GM12878 (cell line): ENCODE measurements around the gene GLRX5. TPM values are rescaled to one million over a fixed set of nuclear protein-coding genes. Genes with fewer than 3 reads are reported as not detected.

Experiments
- CEBPZ ChIP-seq: fragments of 150-350 bp; IDR thresholded peaks from 2 replicates; pipeline ENCODE4 v1.6.1; 2016; ENCODE audit warnings: low read depth, low read length
- CHD4 ChIP-seq: fragments of 200-600 bp; sonication (generic); IDR thresholded peaks from 2 replicates; pipeline ENCODE4 v1.6.1; 2016; ENCODE audit warnings: mild to moderate bottlenecking
- ESRRA ChIP-seq: IDR thresholded peaks from 2 replicates; pipeline ENCODE4 v1.6.1; 2012; ENCODE audit warnings: mild to moderate bottlenecking, low read length, improper control_type of control experiment
- IRF4 ChIP-seq: IDR thresholded peaks from 2 replicates; pipeline ENCODE4 v1.6.1; 2011; ENCODE audit warnings: low read depth, low read length
- IRF5 ChIP-seq: fragments of 450-650 bp; IDR thresholded peaks from 2 replicates; pipeline ENCODE4 v1.6.1; 2017; ENCODE audit warnings: borderline replicate concordance
- MTA2 ChIP-seq: fragments of 450-650 bp; IDR thresholded peaks from 2 replicates; pipeline ENCODE4 v1.6.1; 2016; ENCODE audit warnings: low read depth, mild to moderate bottlenecking, moderate library complexity
- MXI1 ChIP-seq: fragments of 150-350 bp; IDR thresholded peaks from 2 replicates; pipeline ENCODE4 v1.6.1; 2011; ENCODE audit warnings: low read depth, mild to moderate bottlenecking, inconsistent platforms, low read length, improper control_type of control experiment
- NBN ChIP-seq: fragments of 450-650 bp; IDR thresholded peaks from 2 replicates; pipeline ENCODE4 v1.6.1; 2016
- NFIC ChIP-seq: IDR thresholded peaks from 2 replicates; pipeline ENCODE4 v1.6.1; 2012; ENCODE audit warnings: low read depth, mild to moderate bottlenecking, inconsistent platforms, low read length, moderate library complexity
- NFYA ChIP-seq: IDR thresholded peaks from 2 replicates; pipeline ENCODE4 v1.6.1; 2011; ENCODE audit warnings: low read depth, mild to moderate bottlenecking, low read length, improper control_type of control experiment, borderline replicate concordance
- PAX8 ChIP-seq: fragments of 450-650 bp; IDR thresholded peaks from 2 replicates; pipeline ENCODE4 v1.6.1; 2017; ENCODE audit warnings: mild to moderate bottlenecking, moderate library complexity
- RCOR1 ChIP-seq: conservative IDR thresholded peaks from 2 replicates; pipeline ENCODE4 v1.6.1; 2012; ENCODE audit warnings: low read depth, low read length, improper control_type of control experiment
- RUNX3 ChIP-seq: IDR thresholded peaks from 2 replicates; pipeline ENCODE4 v1.6.1; 2012; ENCODE audit warnings: low read length, inconsistent platforms
- SUPT20H ChIP-seq: IDR thresholded peaks from 2 replicates; pipeline ENCODE4 v1.6.1; 2011; ENCODE audit warnings: low read depth, mild to moderate bottlenecking, low read length, moderate library complexity, borderline replicate concordance; ENCODE audit not compliant: control insufficient read depth
- YY1 ChIP-seq: IDR thresholded peaks from 2 replicates; pipeline ENCODE4 v1.6.1; 2011; ENCODE audit warnings: low read depth, mild to moderate bottlenecking, low read length
- ZNF274 ChIP-seq: IDR thresholded peaks from one replicate; pipeline ENCODE4 v1.8.0; 2011; ENCODE audit not compliant: insufficient read length, insufficient read depth
- ZSCAN29 ChIP-seq: fragments of 450-650 bp; IDR thresholded peaks from 2 replicates; pipeline ENCODE4 v1.6.1; 2017; ENCODE audit warnings: mild to moderate bottlenecking, moderate library complexity
- polyA plus RNA-seq, 11 experiments: library from polyadenylated mRNA; depleted of rRNA in 4 of 11; unstranded in 6 of 11; stranded (reverse) in 5 of 11; fragments of >200 nt; fragmentation: Nextera tagmentation in 4 of 11; fragmentation: Illumina TruSeq in 1 of 11; extraction: Ambion mirVana in 4 of 11; extraction: Trizol in 1 of 11; gene quantifications; 1 replicate in 1 of 11; 2 replicates in 10 of 11; pipeline versions ENCODE4 v1.2.1 to v1.2.3, GENCODE V29; 2011 to 2016; ENCODE audit warnings: inconsistent platforms in 2 of 11, missing spikeins in 2 of 11, low read depth in 1 of 11
- total RNA-seq, 4 experiments: library from RNA; depleted of rRNA in 3 of 4; stranded (reverse); fragments of >200 nt in 3 of 4; fragmentation: Illumina TruSeq in 1 of 4; extraction: Trizol in 1 of 4; gene quantifications; 2 replicates each; pipeline versions ENCODE4 v1.2.1 to v1.2.3, GENCODE V29; 2013 to 2021
- TF ChIP-seq, protein P1 (sequence below): fragments of 450-650 bp; IDR thresholded peaks from 2 replicates; pipeline ENCODE4 v1.6.1; 2016; ENCODE audit warnings: mild to moderate bottlenecking, moderate library complexity, borderline replicate concordance
- TF ChIP-seq, protein P2 (sequence below): fragments of 450-650 bp; IDR thresholded peaks from 2 replicates; pipeline ENCODE4 v1.6.1; 2018; ENCODE audit warnings: borderline replicate concordance, mild to moderate bottlenecking; ENCODE audit not compliant: partially characterized antibody

GLRX5 gene
- total and polyA plus RNA-seq, 10 of the 15 experiments (the other 5 are each of a cell fraction or from before 2014, with no cell fraction given): 12.8 to 139 (median 55.4) TPM

GRCh38 chr14:95504135-95505029 lies 30.5 kb upstream of the GLRX5 start (continued):
- no peak for TF ChIP-seq CEBPZ
- no peak for TF ChIP-seq MXI1
- TF ChIP-seq SUPT20H: no peak
- no peak for TF ChIP-seq PAX8
- TF ChIP-seq IRF4: peak; percentile 41; the same call in 1 of the 2 replicates
- no peak for TF ChIP-seq YY1
- TF ChIP-seq ZSCAN29: no peak
- TF ChIP-seq RCOR1: 0 out of 2 replicates have a peak, but pooled peaks have one; percentile 36
- TF ChIP-seq ESRRA: no peak
- TF ChIP-seq NBN: 0 out of 2 replicates have a peak, but pooled peaks have one; percentile 30
- TF ChIP-seq MTA2: peak; percentile 52
- peak; percentile 50; the same call in 1 of the 2 replicates for TF ChIP-seq NFIC
- no peak for TF ChIP-seq IRF5
- no peak for TF ChIP-seq ZNF274
- TF ChIP-seq, protein P1, sequence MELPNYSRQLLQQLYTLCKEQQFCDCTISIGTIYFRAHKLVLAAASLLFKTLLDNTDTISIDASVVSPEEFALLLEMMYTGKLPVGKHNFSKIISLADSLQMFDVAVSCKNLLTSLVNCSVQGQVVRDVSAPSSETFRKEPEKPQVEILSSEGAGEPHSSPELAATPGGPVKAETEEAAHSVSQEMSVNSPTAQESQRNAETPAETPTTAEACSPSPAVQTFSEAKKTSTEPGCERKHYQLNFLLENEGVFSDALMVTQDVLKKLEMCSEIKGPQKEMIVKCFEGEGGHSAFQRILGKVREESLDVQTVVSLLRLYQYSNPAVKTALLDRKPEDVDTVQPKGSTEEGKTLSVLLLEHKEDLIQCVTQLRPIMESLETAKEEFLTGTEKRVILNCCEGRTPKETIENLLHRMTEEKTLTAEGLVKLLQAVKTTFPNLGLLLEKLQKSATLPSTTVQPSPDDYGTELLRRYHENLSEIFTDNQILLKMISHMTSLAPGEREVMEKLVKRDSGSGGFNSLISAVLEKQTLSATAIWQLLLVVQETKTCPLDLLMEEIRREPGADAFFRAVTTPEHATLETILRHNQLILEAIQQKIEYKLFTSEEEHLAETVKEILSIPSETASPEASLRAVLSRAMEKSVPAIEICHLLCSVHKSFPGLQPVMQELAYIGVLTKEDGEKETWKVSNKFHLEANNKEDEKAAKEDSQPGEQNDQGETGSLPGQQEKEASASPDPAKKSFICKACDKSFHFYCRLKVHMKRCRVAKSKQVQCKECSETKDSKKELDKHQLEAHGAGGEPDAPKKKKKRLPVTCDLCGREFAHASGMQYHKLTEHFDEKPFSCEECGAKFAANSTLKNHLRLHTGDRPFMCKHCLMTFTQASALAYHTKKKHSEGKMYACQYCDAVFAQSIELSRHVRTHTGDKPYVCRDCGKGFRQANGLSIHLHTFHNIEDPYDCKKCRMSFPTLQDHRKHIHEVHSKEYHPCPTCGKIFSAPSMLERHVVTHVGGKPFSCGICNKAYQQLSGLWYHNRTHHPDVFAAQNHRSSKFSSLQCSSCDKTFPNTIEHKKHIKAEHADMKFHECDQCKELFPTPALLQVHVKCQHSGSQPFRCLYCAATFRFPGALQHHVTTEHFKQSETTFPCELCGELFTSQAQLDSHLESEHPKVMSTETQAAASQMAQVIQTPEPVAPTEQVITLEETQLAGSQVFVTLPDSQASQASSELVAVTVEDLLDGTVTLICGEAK: peak; percentile 99
- no peak for TF ChIP-seq NFYA
- TF ChIP-seq CHD4: no peak
- TF ChIP-seq, protein P2, sequence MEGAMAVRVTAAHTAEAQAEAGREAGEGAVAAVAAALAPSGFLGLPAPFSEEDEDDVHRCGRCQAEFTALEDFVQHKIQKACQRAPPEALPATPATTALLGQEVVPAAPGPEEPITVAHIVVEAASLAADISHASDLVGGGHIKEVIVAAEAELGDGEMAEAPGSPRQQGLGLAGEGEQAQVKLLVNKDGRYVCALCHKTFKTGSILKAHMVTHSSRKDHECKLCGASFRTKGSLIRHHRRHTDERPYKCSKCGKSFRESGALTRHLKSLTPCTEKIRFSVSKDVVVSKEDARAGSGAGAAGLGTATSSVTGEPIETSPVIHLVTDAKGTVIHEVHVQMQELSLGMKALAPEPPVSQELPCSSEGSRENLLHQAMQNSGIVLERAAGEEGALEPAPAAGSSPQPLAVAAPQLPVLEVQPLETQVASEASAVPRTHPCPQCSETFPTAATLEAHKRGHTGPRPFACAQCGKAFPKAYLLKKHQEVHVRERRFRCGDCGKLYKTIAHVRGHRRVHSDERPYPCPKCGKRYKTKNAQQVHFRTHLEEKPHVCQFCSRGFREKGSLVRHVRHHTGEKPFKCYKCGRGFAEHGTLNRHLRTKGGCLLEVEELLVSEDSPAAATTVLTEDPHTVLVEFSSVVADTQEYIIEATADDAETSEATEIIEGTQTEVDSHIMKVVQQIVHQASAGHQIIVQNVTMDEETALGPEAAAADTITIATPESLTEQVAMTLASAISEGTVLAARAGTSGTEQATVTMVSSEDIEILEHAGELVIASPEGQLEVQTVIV: no peak
- peak; percentile 92 for TF ChIP-seq RUNX3
